CD4-positive, alpha-beta T cell treated with Interleukin-2 at 100 ng/mL for 4 hours (primary cell): ENCODE measurements around the gene TLK2.

Source experiments
- DNase-seq: peaks from one replicate; pipeline ENCODE4 v3.0.0-alpha.2; 2020; ENCODE audit warnings: low spot score

TLK2 gene

GRCh38 chr17:62657145-62657665 is 178.6 kb downstream of the TLK2 start:
- no peak for DNase-seq

- no peak for DNase-seq
Observed at GRCh38 chr17:62657690-62658089, 179.1 kb downstream of the TLK2 start.

GRCh38 chr17:62658136-62658920 is 179.7 kb downstream of the TLK2 start:
- DNase-seq = no peak

- no peak for DNase-seq
Observed at GRCh38 chr17:62660629-62661118, 182.0 kb downstream of the TLK2 start.

GRCh38 chr17:62661337-62661736 is 182.7 kb downstream of the TLK2 start:
- no peak for DNase-seq

- DNase-seq = no peak
Observed at GRCh38 chr17:62662855-62663254, 184.2 kb downstream of the TLK2 start.
